ENCODE measurements around the gene TEX35. TPM values are rescaled to one million over a fixed set of nuclear protein-coding genes. Genes with fewer than 3 reads are reported as not detected.

The TEX35 gene
- total RNA-seq, 1 experiment from 2014 or later, result not detected

DNA sequence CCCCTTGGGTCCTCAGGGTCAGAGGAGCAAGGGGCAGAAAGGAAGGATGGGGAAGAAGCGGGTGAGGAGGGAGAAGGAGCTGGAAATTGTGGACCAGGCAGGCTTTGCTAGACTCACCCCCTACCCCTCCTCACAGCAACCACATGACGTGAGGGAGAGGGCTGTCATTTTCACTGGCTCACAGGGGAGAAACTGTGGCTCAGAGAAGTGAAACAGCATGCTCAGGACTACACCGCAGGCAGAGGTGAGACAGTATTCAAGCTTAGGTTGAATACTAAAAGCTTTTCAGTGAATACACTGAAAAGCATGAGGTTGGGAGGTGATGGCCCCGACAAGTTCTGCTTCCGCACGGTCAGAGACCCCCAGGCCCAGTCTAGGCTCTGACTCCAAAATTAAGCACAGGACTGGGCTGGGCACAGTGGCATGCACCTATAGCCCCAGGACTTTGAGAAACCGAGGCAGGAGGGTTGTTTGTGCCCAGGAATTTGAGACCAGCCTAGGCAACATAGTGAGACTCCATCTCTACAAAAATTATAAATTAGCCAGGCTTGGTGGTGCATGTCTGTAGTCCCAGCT, 14.9 kb upstream of the TEX35 start:
- intact Hi-C loops (cut with micrococcal nuclease), result no loop called here
- ChIA-PET CTCF (no interaction called here), POLR2A (ENCODE audit: unreplicated experiment) (no interaction called here)
- H3K9me2 ChIP-seq (replicated peaks; ENCODE audit: low read length), result no peaks in the 10 kb centered on the region
- H3K9me3 ChIP-seq (ENCODE audit: low read length), result no peaks in the 10 kb centered on the region
- H3K4me1 ChIP-seq (ENCODE audit: insufficient read depth, low read length), result no peaks in the 10 kb centered on the region
- no TSS peak for BruUV-seq (replicated peaks)
- H4K20me1 ChIP-seq (ENCODE audit: low read length), result no peaks in the 10 kb centered on the region
- no peak overlapping the region for H2AFZ ChIP-seq (ENCODE audit: low read length)
- no peaks in the 10 kb centered on the region for H3K79me2 ChIP-seq (ENCODE audit: low read length)
- no peak overlapping the region for H3K4me2 ChIP-seq (ENCODE audit: low read length)
- H3K9ac ChIP-seq (ENCODE audit: low read length), result no peak overlapping the region
- no peaks in the 10 kb centered on the region for H3F3A ChIP-seq (ENCODE audit: low read length, unreplicated experiment)
- no peak overlapping the region for H3K4me3 ChIP-seq (ENCODE audit: low read length)
- ATAC-seq, result no peak
- H3K36me3 ChIP-seq (ENCODE audit: low read depth, low read length), result no peaks in the 10 kb centered on the region
- no peak for TF ChIP-seq EZH2 (IDR thresholded peaks at IDR 0.05; ENCODE audit: low read length, unreplicated experiment)
- TF ChIP-seq, protein P1, sequence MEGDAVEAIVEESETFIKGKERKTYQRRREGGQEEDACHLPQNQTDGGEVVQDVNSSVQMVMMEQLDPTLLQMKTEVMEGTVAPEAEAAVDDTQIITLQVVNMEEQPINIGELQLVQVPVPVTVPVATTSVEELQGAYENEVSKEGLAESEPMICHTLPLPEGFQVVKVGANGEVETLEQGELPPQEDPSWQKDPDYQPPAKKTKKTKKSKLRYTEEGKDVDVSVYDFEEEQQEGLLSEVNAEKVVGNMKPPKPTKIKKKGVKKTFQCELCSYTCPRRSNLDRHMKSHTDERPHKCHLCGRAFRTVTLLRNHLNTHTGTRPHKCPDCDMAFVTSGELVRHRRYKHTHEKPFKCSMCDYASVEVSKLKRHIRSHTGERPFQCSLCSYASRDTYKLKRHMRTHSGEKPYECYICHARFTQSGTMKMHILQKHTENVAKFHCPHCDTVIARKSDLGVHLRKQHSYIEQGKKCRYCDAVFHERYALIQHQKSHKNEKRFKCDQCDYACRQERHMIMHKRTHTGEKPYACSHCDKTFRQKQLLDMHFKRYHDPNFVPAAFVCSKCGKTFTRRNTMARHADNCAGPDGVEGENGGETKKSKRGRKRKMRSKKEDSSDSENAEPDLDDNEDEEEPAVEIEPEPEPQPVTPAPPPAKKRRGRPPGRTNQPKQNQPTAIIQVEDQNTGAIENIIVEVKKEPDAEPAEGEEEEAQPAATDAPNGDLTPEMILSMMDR (conservative IDR thresholded peaks at IDR 0.05; ENCODE audit: low read depth, low read length), result no peak
- no peak for TF ChIP-seq EZH2phosphoT487 (IDR thresholded peaks at IDR 0.05; ENCODE audit: borderline replicate concordance, low read length)
- no peak overlapping the region for H3K27ac ChIP-seq (ENCODE audit: low read length)
- DNase-seq, result no peak
- H3K27me3 ChIP-seq (ENCODE audit: low read length), result no peaks in the 10 kb centered on the region

DNA sequence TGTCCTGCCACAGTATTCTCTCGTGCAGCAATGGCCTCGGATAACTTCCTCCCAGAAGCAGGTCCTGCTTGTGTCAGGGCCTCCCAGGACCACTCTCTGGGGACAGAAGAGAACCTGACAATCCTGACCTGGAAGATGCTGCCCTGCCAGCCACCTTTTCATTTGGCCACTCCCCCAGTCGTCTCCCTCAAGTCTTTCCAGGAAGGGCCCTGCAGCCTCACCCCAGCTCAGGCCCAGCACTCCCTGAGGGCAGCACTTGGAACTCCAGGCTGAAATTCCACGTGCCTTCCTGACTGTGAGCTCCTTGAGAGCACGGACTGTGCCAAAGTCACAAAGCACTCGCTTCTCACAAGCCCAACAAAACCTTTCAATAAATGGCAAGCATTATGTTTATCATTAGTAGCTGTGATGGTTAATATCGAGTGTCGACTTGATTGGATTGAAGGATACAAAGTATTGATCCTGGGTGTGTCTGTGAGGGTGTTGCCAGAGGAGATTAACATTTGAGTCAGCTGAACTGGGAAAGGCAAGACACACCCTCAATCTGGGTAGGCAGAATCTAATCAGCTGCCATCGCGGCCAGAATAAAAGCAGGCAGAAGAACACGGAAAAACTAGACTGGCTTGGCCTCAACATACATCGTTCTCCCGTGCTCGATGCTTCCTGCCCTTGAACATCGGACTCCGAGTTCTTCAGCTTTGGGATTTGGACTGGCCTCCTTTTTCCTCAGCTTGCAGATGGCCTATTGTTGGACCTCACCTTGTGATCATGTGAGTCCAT, 13.8 kb upstream of the TEX35 start:
- intact Hi-C loops (cut with micrococcal nuclease), result no loop called here
- no peak for ATAC-seq
- no TSS peak for BruUV-seq (replicated peaks)
- no peaks in the 10 kb centered on the region for H3K36me3 ChIP-seq (ENCODE audit: low read depth, low read length)
- ChIA-PET POLR2A (ENCODE audit: unreplicated experiment) (no interaction called here), CTCF (no interaction called here)
- no peak overlapping the region for H3K4me3 ChIP-seq (ENCODE audit: low read length)
- DNase-seq, result no peak
- no peak overlapping the region for H3K27ac ChIP-seq (ENCODE audit: low read length)
- H3K4me2 ChIP-seq (ENCODE audit: low read length), result no peak overlapping the region
- no peaks in the 10 kb centered on the region for H3K9me2 ChIP-seq (replicated peaks; ENCODE audit: low read length)
- no peak overlapping the region for H2AFZ ChIP-seq (ENCODE audit: low read length)
- no peaks in the 10 kb centered on the region for H3K4me1 ChIP-seq (ENCODE audit: insufficient read depth, low read length)
- H3K9ac ChIP-seq (ENCODE audit: low read length), result no peak overlapping the region
- TF ChIP-seq EZH2 (IDR thresholded peaks at IDR 0.05; ENCODE audit: low read length, unreplicated experiment) (no peak), EZH2phosphoT487 (IDR thresholded peaks at IDR 0.05; ENCODE audit: borderline replicate concordance, low read length) (no peak)
- TF ChIP-seq, protein P1 (conservative IDR thresholded peaks at IDR 0.05; ENCODE audit: low read depth, low read length), result no peak
- no peaks in the 10 kb centered on the region for H3K9me3 ChIP-seq (ENCODE audit: low read length)
- H4K20me1 ChIP-seq (ENCODE audit: low read length), result no peaks in the 10 kb centered on the region
- H3K79me2 ChIP-seq (ENCODE audit: low read length), result no peaks in the 10 kb centered on the region
- H3F3A ChIP-seq (ENCODE audit: low read length, unreplicated experiment), result no peaks in the 10 kb centered on the region
- no peaks in the 10 kb centered on the region for H3K27me3 ChIP-seq (ENCODE audit: low read length)

All from PC-3 (cell line).